HS-5 (cell line): ENCODE data around the gene GUK1.
"Not testable (repeated sequence)": the region's sequence is repeated elsewhere in the genome, so short reads cannot be mapped to it uniquely, and the experiment has no call there.

Source experiments
- DNase-seq: peaks from one replicate; pipeline ENCODE4 v3.0.0-alpha.2; 2012; ENCODE audit warnings: low read depth

GUK1 gene

GRCh38 chr1:228177183-228177475, 37.0 kb downstream of the GUK1 start:
- DNase-seq, result no peak

GRCh38 chr1:228177721-228178710, 37.9 kb downstream of the GUK1 start:
- no peak for DNase-seq

GRCh38 chr1:228178737-228179684, 38.9 kb downstream of the GUK1 start:
- no peak for DNase-seq

GRCh38 chr1:228180271-228180958, 40.3 kb downstream of the GUK1 start:
- DNase-seq, result no peak

GRCh38 chr1:228180959-228181644, 41.0 kb downstream of the GUK1 start:
- DNase-seq, result no peak

- DNase-seq, result no peak
Measured at GRCh38 chr1:228181645-228182034, 41.6 kb downstream of the GUK1 start.

GRCh38 chr1:228182296-228183030, 42.4 kb downstream of the GUK1 start:
- no peak for DNase-seq

GRCh38 chr1:228184152-228184551, 44.1 kb downstream of the GUK1 start:
- no peak for DNase-seq

- DNase-seq, result no peak
Measured at GRCh38 chr1:228185641-228185965, 45.5 kb downstream of the GUK1 start.

- DNase-seq, result not testable (repeated sequence)
Measured at GRCh38 chr1:228188249-228188648, 48.2 kb downstream of the GUK1 start.

- no peak for DNase-seq
Measured at GRCh38 chr1:228190182-228190581, 50.1 kb downstream of the GUK1 start.

- no peak for DNase-seq
Measured at GRCh38 chr1:228190778-228191177, 50.7 kb downstream of the GUK1 start.

- no peak for DNase-seq
Measured at GRCh38 chr1:228194436-228194835, 54.4 kb downstream of the GUK1 start.

- no peak for DNase-seq
Measured at GRCh38 chr1:228194921-228195812, 55.1 kb downstream of the GUK1 start.

GRCh38 chr1:228197555-228198147, 57.6 kb downstream of the GUK1 start:
- no peak for DNase-seq
